ENCODE data around the gene CFAP100.

CFAP100 gene

DNA sequence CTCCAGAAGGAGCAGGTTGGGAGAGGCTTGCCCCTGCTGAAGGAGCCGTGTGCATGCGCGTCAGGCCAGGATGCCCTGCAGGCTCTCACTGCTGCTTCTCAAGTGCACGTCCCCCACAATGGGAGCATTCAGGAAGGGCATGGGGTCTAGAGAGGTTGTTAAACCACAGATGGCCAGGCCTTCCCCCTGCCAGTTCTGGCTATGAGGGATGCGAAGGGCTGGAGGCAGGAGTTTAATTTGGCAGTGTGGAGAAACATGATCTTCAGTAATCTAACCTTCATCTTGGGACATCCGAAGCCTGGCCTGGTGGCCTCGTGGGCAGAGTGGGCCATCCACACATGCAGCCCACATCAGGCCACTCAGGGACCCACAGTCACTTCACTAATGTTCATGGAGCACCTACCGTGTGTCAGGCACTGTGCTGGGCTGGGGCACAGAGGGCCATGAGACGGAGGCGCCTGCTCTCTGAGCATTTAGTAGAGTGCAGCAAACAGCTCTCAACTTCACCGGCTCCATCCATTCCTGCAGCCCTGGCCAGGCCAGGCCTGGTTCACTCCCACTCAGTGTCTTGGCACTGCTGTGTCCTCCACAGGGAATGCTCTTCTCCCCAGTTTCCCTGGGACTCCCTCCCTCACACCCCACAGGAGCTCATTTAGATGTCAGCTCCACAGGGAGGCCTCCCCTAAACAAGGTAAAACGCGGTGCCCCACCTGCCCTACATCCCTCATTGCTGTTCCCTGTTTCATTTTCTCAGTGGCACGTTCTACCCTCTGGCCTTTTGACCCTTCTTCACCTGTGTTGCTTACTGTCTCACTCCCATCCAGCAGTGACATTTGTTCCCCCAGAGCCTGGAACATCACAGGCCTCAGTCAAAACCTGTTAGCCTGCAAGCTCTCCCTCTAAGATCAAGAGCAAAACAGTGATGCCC lies 4.0 kb downstream of the CFAP100 start:
- TF ChIP-seq CREB1 (IDR thresholded peaks at IDR 0.05; ENCODE audit: low read depth): no peak
- TF ChIP-seq REST (IDR thresholded peaks at IDR 0.05; ENCODE audit: low read depth): no peak
- no peak for TF ChIP-seq NFIC (IDR thresholded peaks at IDR 0.05)
- TF ChIP-seq, protein P1, sequence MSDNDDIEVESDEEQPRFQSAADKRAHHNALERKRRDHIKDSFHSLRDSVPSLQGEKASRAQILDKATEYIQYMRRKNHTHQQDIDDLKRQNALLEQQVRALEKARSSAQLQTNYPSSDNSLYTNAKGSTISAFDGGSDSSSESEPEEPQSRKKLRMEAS (IDR thresholded peaks at IDR 0.05): no peak
- TF ChIP-seq TEAD4 (IDR thresholded peaks at IDR 0.05): no peak
- no peak for TF ChIP-seq EGR1 (IDR thresholded peaks at IDR 0.05)
- TF ChIP-seq CEBPB (IDR thresholded peaks at IDR 0.05): no peak
- no peak for TF ChIP-seq TAF1 (IDR thresholded peaks at IDR 0.05; ENCODE audit: low read depth)
- TF ChIP-seq TCF12 (IDR thresholded peaks at IDR 0.05; ENCODE audit: low read depth): no peak
- TF ChIP-seq, protein P2, sequence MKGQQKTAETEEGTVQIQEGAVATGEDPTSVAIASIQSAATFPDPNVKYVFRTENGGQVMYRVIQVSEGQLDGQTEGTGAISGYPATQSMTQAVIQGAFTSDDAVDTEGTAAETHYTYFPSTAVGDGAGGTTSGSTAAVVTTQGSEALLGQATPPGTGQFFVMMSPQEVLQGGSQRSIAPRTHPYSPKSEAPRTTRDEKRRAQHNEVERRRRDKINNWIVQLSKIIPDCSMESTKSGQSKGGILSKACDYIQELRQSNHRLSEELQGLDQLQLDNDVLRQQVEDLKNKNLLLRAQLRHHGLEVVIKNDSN (IDR thresholded peaks at IDR 0.05): no peak
- no peak for TF ChIP-seq RAD21 (IDR thresholded peaks at IDR 0.05; ENCODE audit: low read depth)
- TF ChIP-seq YY1 (IDR thresholded peaks at IDR 0.05; ENCODE audit: low read depth): no peak
- no peak for TF ChIP-seq EP300 (IDR thresholded peaks at IDR 0.05; ENCODE audit: borderline replicate concordance)

- TF ChIP-seq TAF1 (IDR thresholded peaks at IDR 0.05; ENCODE audit: low read depth) (no peak), TCF12 (IDR thresholded peaks at IDR 0.05; ENCODE audit: low read depth) (no peak), TEAD4 (IDR thresholded peaks at IDR 0.05) (no peak), EGR1 (IDR thresholded peaks at IDR 0.05) (no peak), ZBTB7A (IDR thresholded peaks at IDR 0.05; ENCODE audit: low read depth) (no peak), RAD21 (IDR thresholded peaks at IDR 0.05; ENCODE audit: low read depth) (no peak)
- TF ChIP-seq, protein P1 (IDR thresholded peaks at IDR 0.05): no peak
These were observed 4.6 kb downstream of the CFAP100 start for GRCh38 chr3:126399351-126399735.

- TF ChIP-seq REST (IDR thresholded peaks at IDR 0.05; ENCODE audit: low read depth): no peak
These were observed 5.0 kb downstream of the CFAP100 start for GRCh38 chr3:126399756-126400155.

DNA sequence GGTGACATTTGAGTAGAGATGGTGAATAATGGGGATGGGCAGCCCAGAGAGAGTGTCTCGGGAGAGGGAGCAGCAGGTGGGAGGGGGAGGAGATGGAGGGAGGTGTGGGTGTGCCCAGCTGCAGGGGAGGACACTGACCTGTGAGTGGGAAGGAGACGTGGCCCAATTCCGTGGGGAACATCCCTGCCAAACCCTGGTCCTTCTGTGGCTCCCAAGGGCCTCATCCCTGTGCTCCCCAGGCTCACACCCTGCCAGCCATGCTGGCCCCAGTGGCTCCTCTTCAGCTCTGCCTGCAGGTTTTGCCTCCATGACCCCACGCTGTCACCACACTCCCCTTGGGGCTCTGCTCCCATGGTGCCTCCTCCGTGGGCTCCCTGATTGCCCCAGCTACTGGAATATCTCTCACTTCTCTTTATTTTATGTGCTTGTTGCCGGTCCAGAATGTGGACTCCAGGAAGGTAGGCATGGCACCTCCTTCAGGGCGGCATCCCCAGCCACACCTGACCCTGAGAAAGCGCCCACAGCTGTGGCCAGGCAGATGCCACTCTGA lies 7.0 kb downstream of the CFAP100 start:
- TF ChIP-seq CEBPB (IDR thresholded peaks at IDR 0.05): no peak

DNA sequence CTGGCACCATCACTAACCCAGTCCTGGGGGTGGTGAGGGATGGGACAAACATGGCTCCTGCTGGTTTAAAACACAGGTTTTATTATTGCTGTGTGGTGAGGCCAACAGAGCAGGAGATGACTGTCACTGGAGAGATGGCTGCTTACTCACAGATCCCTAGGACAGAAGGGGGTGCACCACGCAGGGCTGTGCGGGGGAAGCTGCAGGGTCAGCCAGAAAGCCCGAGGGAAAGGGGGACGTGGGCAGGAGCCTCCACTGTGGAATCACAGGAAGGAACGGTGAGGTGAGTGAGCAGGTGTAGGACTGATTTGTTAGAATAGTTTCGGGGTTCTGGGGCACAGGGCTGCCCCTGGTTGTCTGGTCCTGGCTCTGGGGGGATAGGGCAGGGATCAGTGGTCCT lies 7.5 kb downstream of the CFAP100 start:
- no peak for TF ChIP-seq ZBTB7A (IDR thresholded peaks at IDR 0.05; ENCODE audit: low read depth)

GRCh38 chr3:126402666-126403302 lies 8.1 kb downstream of the CFAP100 start:
- TF ChIP-seq EP300 (IDR thresholded peaks at IDR 0.05; ENCODE audit: borderline replicate concordance): no peak
- TF ChIP-seq CEBPB (IDR thresholded peaks at IDR 0.05): no peak
- TF ChIP-seq TEAD4 (IDR thresholded peaks at IDR 0.05): no peak
- no peak for TF ChIP-seq CREB1 (IDR thresholded peaks at IDR 0.05; ENCODE audit: low read depth)
- TF ChIP-seq ZBTB7A (IDR thresholded peaks at IDR 0.05; ENCODE audit: low read depth): no peak
- no peak for TF ChIP-seq EGR1 (IDR thresholded peaks at IDR 0.05)
- no peak for TF ChIP-seq TAF1 (IDR thresholded peaks at IDR 0.05; ENCODE audit: low read depth)
- TF ChIP-seq TCF12 (IDR thresholded peaks at IDR 0.05; ENCODE audit: low read depth): no peak
- TF ChIP-seq RAD21 (IDR thresholded peaks at IDR 0.05; ENCODE audit: low read depth): no peak
- no peak for TF ChIP-seq YY1 (IDR thresholded peaks at IDR 0.05; ENCODE audit: low read depth)
- TF ChIP-seq REST (IDR thresholded peaks at IDR 0.05; ENCODE audit: low read depth): no peak
- no peak for TF ChIP-seq FOXM1 (IDR thresholded peaks at IDR 0.05; ENCODE audit: borderline replicate concordance, low read depth)
- TF ChIP-seq, protein P1 (IDR thresholded peaks at IDR 0.05): no peak
- TF ChIP-seq, protein P2 (IDR thresholded peaks at IDR 0.05): no peak

All from Ishikawa (cell line).